HepG2 (cell line): Measurements from ENCODE around the gene ARPIN. TPM values are rescaled to one million over a fixed set of nuclear protein-coding genes. Genes with fewer than 3 reads are reported as not detected.
A peak's percentile ranks its signal among the peaks of the same experiment; 100 is the strongest.

Experiments
- CREM ChIP-seq, 2 experiments: sonication (generic) in 1 of 2; formaldehyde crosslinking in 1 of 2; IDR thresholded peaks; 2 replicates each; pipeline versions ENCODE4 v1.4.0 to v1.6.1; 2016 to 2020; ENCODE audit warnings: antibody characterized with exemption in 1 of 2, mild to moderate bottlenecking in 1 of 2, missing genetic modification reagents in 1 of 2
- EEA1 ChIP-seq: sonication (generic); formaldehyde crosslinking; IDR thresholded peaks from 2 replicates; pipeline ENCODE4 v1.5.1; 2020; ENCODE audit warnings: mild to moderate bottlenecking, missing genetic modification reagents, borderline replicate concordance
- GABPB1 ChIP-seq: IDR thresholded peaks from 2 replicates; pipeline ENCODE4 v1.6.1; 2016; ENCODE audit warnings: mild to moderate bottlenecking, missing genetic modification reagents, moderate library complexity, missing compliant biosample characterization
- HIVEP1 ChIP-seq: sonication (generic); formaldehyde crosslinking; IDR thresholded peaks from 2 replicates; pipeline ENCODE4 v1.4.0; 2020; ENCODE audit warnings: mild to moderate bottlenecking, missing genetic modification reagents
- HNRNPL ChIP-seq: fragments of 200-400 bp; formaldehyde crosslinking; IDR thresholded peaks from 2 replicates; pipeline ENCODE4 v1.6.1; 2017; ENCODE audit warnings: mild to moderate bottlenecking, low read depth, low read length
- IRX3 ChIP-seq: sonication (generic); formaldehyde crosslinking; IDR thresholded peaks from 2 replicates; pipeline ENCODE4 v1.8.1; 2023; ENCODE audit warnings: mild to moderate bottlenecking, low read depth, missing genetic modification reagents, borderline replicate concordance
- ISX ChIP-seq: sonication (generic); formaldehyde crosslinking; conservative IDR thresholded peaks from 2 replicates; pipeline ENCODE4 v1.5.0; 2020; ENCODE audit warnings: missing genetic modification reagents
- MTA3 ChIP-seq: sonication (generic); formaldehyde crosslinking; IDR thresholded peaks from 2 replicates; pipeline ENCODE4 v1.4.0; 2020; ENCODE audit warnings: missing genetic modification reagents
- MTF2 ChIP-seq: sonication (generic); formaldehyde crosslinking; IDR thresholded peaks from 2 replicates; pipeline ENCODE4 v1.5.0; 2020; ENCODE audit warnings: missing genetic modification reagents, borderline replicate concordance
- NCOR1 ChIP-seq: fragments of 200-600 bp; sonication (generic); IDR thresholded peaks from 2 replicates; pipeline ENCODE4 v1.7.0; 2017; ENCODE audit warnings: antibody characterized with exemption, low read length, borderline replicate concordance
- NFKBIZ ChIP-seq: IDR thresholded peaks from 2 replicates; pipeline ENCODE4 v1.6.1; 2018; ENCODE audit warnings: missing genetic modification reagents, missing compliant biosample characterization
- PAF1 ChIP-seq: IDR thresholded peaks from 2 replicates; pipeline ENCODE4 v1.6.1; 2016; ENCODE audit warnings: missing genetic modification reagents, missing compliant biosample characterization
- PHF21A ChIP-seq: sonication (generic); formaldehyde crosslinking; IDR thresholded peaks from 2 replicates; pipeline ENCODE4 v1.5.0; 2020; ENCODE audit warnings: mild to moderate bottlenecking, missing genetic modification reagents
- RFX3 ChIP-seq: IDR thresholded peaks from 2 replicates; pipeline ENCODE4 v1.6.1; 2016; ENCODE audit warnings: missing biosample characterization, missing genetic modification reagents
- ZKSCAN1 ChIP-seq: fragments of 150-350 bp; IDR thresholded peaks from 2 replicates; pipeline ENCODE4 v1.6.1; 2014; ENCODE audit warnings: low read length
- ZNF256 ChIP-seq: sonication (generic); formaldehyde crosslinking; conservative IDR thresholded peaks from 2 replicates; pipeline ENCODE4 v1.4.0; 2020; ENCODE audit warnings: missing genetic modification reagents
- ZNF274 ChIP-seq: sonication (generic); formaldehyde crosslinking; IDR thresholded peaks from 2 replicates; pipeline ENCODE4 v1.5.1; 2020; ENCODE audit warnings: mild to moderate bottlenecking, missing genetic modification reagents
- ZNF737 ChIP-seq: sonication (generic); formaldehyde crosslinking; IDR thresholded peaks from 2 replicates; pipeline ENCODE4 v1.5.0; 2020; ENCODE audit warnings: missing genetic modification reagents, mild to moderate bottlenecking, borderline replicate concordance
- ZNF772 ChIP-seq: sonication (generic); formaldehyde crosslinking; IDR thresholded peaks from 2 replicates; pipeline ENCODE4 v1.5.0; 2020; ENCODE audit warnings: mild to moderate bottlenecking, missing genetic modification reagents
- ZNF891 ChIP-seq: sonication (generic); formaldehyde crosslinking; IDR thresholded peaks from 2 replicates; pipeline ENCODE4 v1.5.0; 2020; ENCODE audit warnings: mild to moderate bottlenecking, missing genetic modification reagents
- polyA plus RNA-seq, 8 experiments: library from polyadenylated mRNA; depleted of rRNA in 3 of 8; stranded (reverse) in 7 of 8; unstranded in 1 of 8; fragments of >200 nt; fragmentation: Illumina TruSeq in 4 of 8; extraction: Trizol in 4 of 8; gene quantifications; 2 replicates each; pipeline versions ENCODE4 v1.2.1 to v1.2.3, GENCODE V29; 2011 to 2016; ENCODE audit warnings: low read depth in 4 of 8, missing spikeins in 1 of 8, mixed read lengths in 1 of 8; ENCODE audit not compliant: insufficient read depth in 1 of 8
- total RNA-seq, 5 experiments: library from RNA; depleted of rRNA; stranded (reverse); fragments of >200 nt; fragmentation: Illumina TruSeq; extraction: Trizol; gene quantifications; 2 replicates each; pipeline ENCODE4 v1.2.3, GENCODE V29; 2016; ENCODE audit warnings: low read depth in 1 of 5
- TF ChIP-seq, protein P1 (sequence below), 2 experiments: sonication (generic) in 1 of 2; formaldehyde crosslinking in 1 of 2; IDR thresholded peaks; 2 replicates each; pipeline versions ENCODE4 v1.4.0 to v1.6.1; 2018 to 2020; ENCODE audit warnings: missing genetic modification reagents in 2 of 2, borderline replicate concordance in 1 of 2, low read depth in 1 of 2, mild to moderate bottlenecking in 1 of 2, missing biosample characterization in 1 of 2
- TF ChIP-seq, protein P2 (sequence below): sonication (generic); formaldehyde crosslinking; IDR thresholded peaks from 2 replicates; pipeline ENCODE4 v1.5.0; 2020; ENCODE audit warnings: missing genetic modification reagents
- TF ChIP-seq, protein P3 (sequence below): sonication (generic); formaldehyde crosslinking; IDR thresholded peaks from 2 replicates; pipeline ENCODE4 v1.4.0; 2020; ENCODE audit warnings: missing genetic modification reagents
- TF ChIP-seq, protein P4 (sequence below): sonication (generic); formaldehyde crosslinking; IDR thresholded peaks from 2 replicates; pipeline ENCODE4 v1.5.1; 2020; ENCODE audit warnings: missing genetic modification reagents, mild to moderate bottlenecking, borderline replicate concordance
- TF ChIP-seq, protein P5 (sequence below): IDR thresholded peaks from 2 replicates; pipeline ENCODE4 v1.6.1; 2012; ENCODE audit warnings: inconsistent platforms

ARPIN gene
- total and polyA plus RNA-seq, 2 of the 13 experiments (the other 11 are each of a cell fraction or from before 2014, with no cell fraction given) = 2.8 to 5.0 TPM

DNA sequence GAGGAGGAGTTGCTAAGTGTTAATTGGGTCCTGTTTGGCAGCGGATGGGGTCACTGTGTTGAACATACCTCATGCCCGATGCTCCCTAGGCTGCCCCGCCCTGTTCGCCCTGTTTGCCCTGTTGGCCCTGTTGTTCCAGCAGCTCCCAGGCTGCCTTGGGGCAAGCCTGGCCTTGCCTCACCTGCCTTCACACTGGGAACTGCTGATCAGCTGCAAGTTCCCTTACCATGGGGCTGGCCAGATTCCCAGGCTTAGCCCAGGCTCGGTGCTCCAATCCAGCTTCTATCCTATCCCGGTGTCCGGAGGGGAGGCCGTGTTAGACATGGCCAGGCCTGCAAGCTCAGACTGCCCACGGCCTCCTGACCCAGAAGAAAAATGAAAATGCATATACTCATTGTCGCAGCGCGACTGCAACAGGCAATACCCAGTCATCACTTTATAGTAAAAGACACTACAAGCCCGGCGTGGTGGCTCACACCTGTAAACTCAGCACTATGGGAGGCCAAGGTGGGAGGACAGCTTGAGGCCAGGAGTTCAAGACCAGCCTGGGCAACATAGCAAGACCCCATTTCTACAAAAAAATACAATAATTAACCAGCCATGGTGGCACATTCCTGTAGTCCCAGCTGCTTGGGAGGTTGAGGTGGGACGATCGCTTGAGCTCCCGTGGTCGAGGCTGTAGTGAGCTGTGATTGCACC is 45.5 kb upstream of the ARPIN start (continued):
- no peak for TF ChIP-seq ZNF256 (CRISPR knock-in tag)
- TF ChIP-seq ISX (CRISPR knock-in tag) = no peak
- TF ChIP-seq ZNF274 = no peak
- TF ChIP-seq ZNF772 (CRISPR knock-in tag) = no peak
- TF ChIP-seq, protein P1, sequence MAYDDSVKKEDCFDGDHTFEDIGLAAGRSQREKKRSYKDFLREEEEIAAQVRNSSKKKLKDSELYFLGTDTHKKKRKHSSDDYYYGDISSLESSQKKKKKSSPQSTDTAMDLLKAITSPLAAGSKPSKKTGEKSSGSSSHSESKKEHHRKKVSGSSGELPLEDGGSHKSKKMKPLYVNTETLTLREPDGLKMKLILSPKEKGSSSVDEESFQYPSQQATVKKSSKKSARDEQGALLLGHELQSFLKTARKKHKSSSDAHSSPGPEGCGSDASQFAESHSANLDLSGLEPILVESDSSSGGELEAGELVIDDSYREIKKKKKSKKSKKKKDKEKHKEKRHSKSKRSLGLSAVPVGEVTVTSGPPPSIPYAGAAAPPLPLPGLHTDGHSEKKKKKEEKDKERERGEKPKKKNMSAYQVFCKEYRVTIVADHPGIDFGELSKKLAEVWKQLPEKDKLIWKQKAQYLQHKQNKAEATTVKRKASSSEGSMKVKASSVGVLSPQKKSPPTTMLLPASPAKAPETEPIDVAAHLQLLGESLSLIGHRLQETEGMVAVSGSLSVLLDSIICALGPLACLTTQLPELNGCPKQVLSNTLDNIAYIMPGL (CRISPR knock-in tag; IDR thresholded peaks at IDR 0.05; ENCODE audit: borderline replicate concordance in 1 of 2, low read depth in 1 of 2) = no peak
- no peak for TF ChIP-seq EEA1 (CRISPR knock-in tag)
- 0 out of 2 replicates have a peak, but pooled peaks have one; percentile 64 for TF ChIP-seq HNRNPL
- TF ChIP-seq HIVEP1 = no peak
- TF ChIP-seq MTF2 (CRISPR knock-in tag) = no peak
- TF ChIP-seq, protein P2, sequence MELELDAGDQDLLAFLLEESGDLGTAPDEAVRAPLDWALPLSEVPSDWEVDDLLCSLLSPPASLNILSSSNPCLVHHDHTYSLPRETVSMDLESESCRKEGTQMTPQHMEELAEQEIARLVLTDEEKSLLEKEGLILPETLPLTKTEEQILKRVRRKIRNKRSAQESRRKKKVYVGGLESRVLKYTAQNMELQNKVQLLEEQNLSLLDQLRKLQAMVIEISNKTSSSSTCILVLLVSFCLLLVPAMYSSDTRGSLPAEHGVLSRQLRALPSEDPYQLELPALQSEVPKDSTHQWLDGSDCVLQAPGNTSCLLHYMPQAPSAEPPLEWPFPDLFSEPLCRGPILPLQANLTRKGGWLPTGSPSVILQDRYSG (CRISPR knock-in tag) = no peak
- no peak for TF ChIP-seq MTA3 (CRISPR knock-in tag)
- TF ChIP-seq PHF21A (CRISPR knock-in tag) = 0 out of 2 replicates have a peak, but pooled peaks have one; percentile 26
- no peak for TF ChIP-seq RFX3
- no peak for TF ChIP-seq IRX3 (CRISPR knock-in tag)
- no peak for TF ChIP-seq ZNF891
- TF ChIP-seq ZNF737 = no peak
- TF ChIP-seq, protein P3, sequence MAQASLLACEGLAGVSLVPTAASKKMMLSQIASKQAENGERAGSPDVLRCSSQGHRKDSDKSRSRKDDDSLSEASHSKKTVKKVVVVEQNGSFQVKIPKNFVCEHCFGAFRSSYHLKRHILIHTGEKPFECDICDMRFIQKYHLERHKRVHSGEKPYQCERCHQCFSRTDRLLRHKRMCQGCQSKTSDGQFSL = no peak
- no peak for TF ChIP-seq NCOR1
- TF ChIP-seq NFKBIZ (CRISPR knock-in tag) = no peak
- TF ChIP-seq, protein P4, sequence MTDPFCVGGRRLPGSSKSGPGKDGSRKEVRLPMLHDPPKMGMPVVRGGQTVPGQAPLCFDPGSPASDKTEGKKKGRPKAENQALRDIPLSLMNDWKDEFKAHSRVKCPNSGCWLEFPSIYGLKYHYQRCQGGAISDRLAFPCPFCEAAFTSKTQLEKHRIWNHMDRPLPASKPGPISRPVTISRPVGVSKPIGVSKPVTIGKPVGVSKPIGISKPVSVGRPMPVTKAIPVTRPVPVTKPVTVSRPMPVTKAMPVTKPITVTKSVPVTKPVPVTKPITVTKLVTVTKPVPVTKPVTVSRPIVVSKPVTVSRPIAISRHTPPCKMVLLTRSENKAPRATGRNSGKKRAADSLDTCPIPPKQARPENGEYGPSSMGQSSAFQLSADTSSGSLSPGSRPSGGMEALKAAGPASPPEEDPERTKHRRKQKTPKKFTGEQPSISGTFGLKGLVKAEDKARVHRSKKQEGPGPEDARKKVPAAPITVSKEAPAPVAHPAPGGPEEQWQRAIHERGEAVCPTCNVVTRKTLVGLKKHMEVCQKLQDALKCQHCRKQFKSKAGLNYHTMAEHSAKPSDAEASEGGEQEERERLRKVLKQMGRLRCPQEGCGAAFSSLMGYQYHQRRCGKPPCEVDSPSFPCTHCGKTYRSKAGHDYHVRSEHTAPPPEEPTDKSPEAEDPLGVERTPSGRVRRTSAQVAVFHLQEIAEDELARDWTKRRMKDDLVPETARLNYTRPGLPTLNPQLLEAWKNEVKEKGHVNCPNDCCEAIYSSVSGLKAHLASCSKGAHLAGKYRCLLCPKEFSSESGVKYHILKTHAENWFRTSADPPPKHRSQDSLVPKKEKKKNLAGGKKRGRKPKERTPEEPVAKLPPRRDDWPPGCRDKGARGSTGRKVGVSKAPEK (CRISPR knock-in tag) = 0 out of 2 replicates have a peak, but pooled peaks have one; percentile 20
- TF ChIP-seq ZKSCAN1 = no peak
- no peak for TF ChIP-seq GABPB1 (CRISPR knock-in tag)
- no peak for TF ChIP-seq PAF1 (CRISPR knock-in tag)
- TF ChIP-seq CREM (IDR thresholded peaks at IDR 0.05) = no peak
- no peak for TF ChIP-seq CREM (CRISPR knock-in tag; IDR thresholded peaks at IDR 0.05)
- TF ChIP-seq, protein P5, sequence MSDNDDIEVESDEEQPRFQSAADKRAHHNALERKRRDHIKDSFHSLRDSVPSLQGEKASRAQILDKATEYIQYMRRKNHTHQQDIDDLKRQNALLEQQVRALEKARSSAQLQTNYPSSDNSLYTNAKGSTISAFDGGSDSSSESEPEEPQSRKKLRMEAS = peak; percentile 69; the same call in 1 of the 2 replicates
